ENCODE results near the gene ZFP36L1. TPM values are rescaled to one million over a fixed set of nuclear protein-coding genes. Genes with fewer than 3 reads are reported as not detected.

Gene ZFP36L1
- total RNA-seq, 1 donor from 2014 or later, result 106 TPM

GRCh38 chr14:68788996-68789820 is 3.7 kb downstream of the ZFP36L1 start:
- intact Hi-C loops (cut with micrococcal nuclease), result loop anchor here (1.0 kb wide), 2 partner anchors 74 to 125 kb away; no protein-coding TSS in a partner anchor
- H3K9me3 Mint-ChIP-seq, result no peaks in the 10 kb centered on the region
- peak overlapping the region; percentile 93 for H3K4me3 Mint-ChIP-seq
- peak; percentile 95 for DNase-seq
- H3K4me1 Mint-ChIP-seq, result peaks cover 68% of the 10 kb centered on the region
- peaks cover 66% of the 10 kb centered on the region for H3K36me3 Mint-ChIP-seq (ENCODE audit: low read depth)
- no peaks in the 10 kb centered on the region for H3K27me3 Mint-ChIP-seq
- peak overlapping the region; percentile 100 for H3K27ac Mint-ChIP-seq

GRCh38 chr14:68788275-68788995 is 4.4 kb downstream of the ZFP36L1 start:
- Mint-ChIP-seq H3K36me3 (ENCODE audit: low read depth) (peaks cover 66% of the 10 kb centered on the region), H3K4me3 (peak overlapping the region; percentile 93), H3K27me3 (no peaks in the 10 kb centered on the region), H3K27ac (peak overlapping the region; percentile 100), H3K4me1 (peaks cover 64% of the 10 kb centered on the region), H3K9me3 (no peaks in the 10 kb centered on the region)
- DNase-seq, result no peak
- intact Hi-C loops (cut with micrococcal nuclease), result no loop called here

- Mint-ChIP-seq H3K9me3 (no peaks in the 10 kb centered on the region), H3K27ac (peak overlapping the region; percentile 88), H3K4me1 (peaks cover 69% of the 10 kb centered on the region), H3K4me3 (peak overlapping the region; percentile 80), H3K27me3 (no peaks in the 10 kb centered on the region), H3K36me3 (ENCODE audit: low read depth) (peaks cover 61% of the 10 kb centered on the region)
- DNase-seq, result peak; percentile 85
- intact Hi-C loops (cut with micrococcal nuclease), result no loop called here
These were observed 5.5 kb downstream of the ZFP36L1 start for GRCh38 chr14:68787092-68787992.

- no peaks in the 10 kb centered on the region for H3K9me3 Mint-ChIP-seq
- peak overlapping the region; percentile 88 for H3K27ac Mint-ChIP-seq
- no peak for DNase-seq
- H3K27me3 Mint-ChIP-seq, result no peaks in the 10 kb centered on the region
- H3K36me3 Mint-ChIP-seq (ENCODE audit: low read depth), result peaks cover 56% of the 10 kb centered on the region
- intact Hi-C loops (cut with micrococcal nuclease), result no loop called here
- H3K4me1 Mint-ChIP-seq, result peaks cover 75% of the 10 kb centered on the region
- peak overlapping the region; percentile 80 for H3K4me3 Mint-ChIP-seq
These were observed 6.3 kb downstream of the ZFP36L1 start for GRCh38 chr14:68786491-68787091.

GRCh38 chr14:68785534-68786490 is 7.1 kb downstream of the ZFP36L1 start:
- Mint-ChIP-seq H3K27me3 (no peaks in the 10 kb centered on the region), H3K4me1 (peaks cover 81% of the 10 kb centered on the region), H3K36me3 (ENCODE audit: low read depth) (peaks cover 48% of the 10 kb centered on the region), H3K27ac (peak overlapping the region; percentile 88), H3K4me3 (peak overlapping the region; percentile 80), H3K9me3 (no peaks in the 10 kb centered on the region)
- DNase-seq, result peak; percentile 79
- intact Hi-C loops (cut with micrococcal nuclease), result no loop called here

- intact Hi-C loops (cut with micrococcal nuclease), result loop anchor here (5.0 kb wide), 3 partner anchors 32 to 418 kb away; no protein-coding TSS in a partner anchor
- H3K27ac Mint-ChIP-seq, result peak overlapping the region; percentile 88
- H3K4me1 Mint-ChIP-seq, result peaks cover 84% of the 10 kb centered on the region
- no peak for DNase-seq
- H3K9me3 Mint-ChIP-seq, result no peaks in the 10 kb centered on the region
- no peak overlapping the region for H3K4me3 Mint-ChIP-seq
- peaks cover 41% of the 10 kb centered on the region for H3K36me3 Mint-ChIP-seq (ENCODE audit: low read depth)
- no peaks in the 10 kb centered on the region for H3K27me3 Mint-ChIP-seq
These were observed 7.8 kb downstream of the ZFP36L1 start for GRCh38 chr14:68784978-68785533.

- no peak overlapping the region for H3K4me3 Mint-ChIP-seq
- no peaks in the 10 kb centered on the region for H3K27me3 Mint-ChIP-seq
- no peaks in the 10 kb centered on the region for H3K9me3 Mint-ChIP-seq
- intact Hi-C loops (cut with micrococcal nuclease), result loop anchor here (5.0 kb wide), 3 partner anchors 33 to 417 kb away; no protein-coding TSS in a partner anchor
- DNase-seq, result peak; percentile 62
- peak overlapping the region; percentile 88 for H3K27ac Mint-ChIP-seq
- peaks cover 84% of the 10 kb centered on the region for H3K4me1 Mint-ChIP-seq
- peaks cover 34% of the 10 kb centered on the region for H3K36me3 Mint-ChIP-seq (ENCODE audit: low read depth)
These were observed 8.5 kb downstream of the ZFP36L1 start for GRCh38 chr14:68784226-68784910.

GRCh38 chr14:68783408-68784225 is 9.2 kb downstream of the ZFP36L1 start:
- Mint-ChIP-seq H3K4me1 (peaks cover 84% of the 10 kb centered on the region), H3K36me3 (ENCODE audit: low read depth) (peaks cover 26% of the 10 kb centered on the region), H3K27me3 (no peaks in the 10 kb centered on the region), H3K9me3 (no peaks in the 10 kb centered on the region), H3K4me3 (no peak overlapping the region), H3K27ac (no peak overlapping the region)
- no peak for DNase-seq
- intact Hi-C loops (cut with micrococcal nuclease), result loop anchor here (5.0 kb wide), 3 partner anchors 34 to 416 kb away; no protein-coding TSS in a partner anchor

- no peaks in the 10 kb centered on the region for H3K9me3 Mint-ChIP-seq
- H3K36me3 Mint-ChIP-seq (ENCODE audit: low read depth), result peaks cover 16% of the 10 kb centered on the region
- H3K4me3 Mint-ChIP-seq, result peak overlapping the region; percentile 60
- no peaks in the 10 kb centered on the region for H3K27me3 Mint-ChIP-seq
- H3K4me1 Mint-ChIP-seq, result peaks cover 80% of the 10 kb centered on the region
- peak; percentile 88 for DNase-seq
- intact Hi-C loops (cut with micrococcal nuclease), result loop anchor here (1.0 to 5.0 kb wide), 5 partner anchors 8 to 415 kb away; no protein-coding TSS in a partner anchor
- peak overlapping the region; percentile 95 for H3K27ac Mint-ChIP-seq
These were observed 10.5 kb downstream of the ZFP36L1 start for GRCh38 chr14:68782091-68782981.

Data from activated CD4-positive, alpha-beta T cell treated with anti-CD3 and anti-CD28 coated beads, Interleukin-2, amount 10 ng/mL, durations not matched to agents 24 days and 14 days (primary cell).